ENCODE data around the gene RGL1.

DNA sequence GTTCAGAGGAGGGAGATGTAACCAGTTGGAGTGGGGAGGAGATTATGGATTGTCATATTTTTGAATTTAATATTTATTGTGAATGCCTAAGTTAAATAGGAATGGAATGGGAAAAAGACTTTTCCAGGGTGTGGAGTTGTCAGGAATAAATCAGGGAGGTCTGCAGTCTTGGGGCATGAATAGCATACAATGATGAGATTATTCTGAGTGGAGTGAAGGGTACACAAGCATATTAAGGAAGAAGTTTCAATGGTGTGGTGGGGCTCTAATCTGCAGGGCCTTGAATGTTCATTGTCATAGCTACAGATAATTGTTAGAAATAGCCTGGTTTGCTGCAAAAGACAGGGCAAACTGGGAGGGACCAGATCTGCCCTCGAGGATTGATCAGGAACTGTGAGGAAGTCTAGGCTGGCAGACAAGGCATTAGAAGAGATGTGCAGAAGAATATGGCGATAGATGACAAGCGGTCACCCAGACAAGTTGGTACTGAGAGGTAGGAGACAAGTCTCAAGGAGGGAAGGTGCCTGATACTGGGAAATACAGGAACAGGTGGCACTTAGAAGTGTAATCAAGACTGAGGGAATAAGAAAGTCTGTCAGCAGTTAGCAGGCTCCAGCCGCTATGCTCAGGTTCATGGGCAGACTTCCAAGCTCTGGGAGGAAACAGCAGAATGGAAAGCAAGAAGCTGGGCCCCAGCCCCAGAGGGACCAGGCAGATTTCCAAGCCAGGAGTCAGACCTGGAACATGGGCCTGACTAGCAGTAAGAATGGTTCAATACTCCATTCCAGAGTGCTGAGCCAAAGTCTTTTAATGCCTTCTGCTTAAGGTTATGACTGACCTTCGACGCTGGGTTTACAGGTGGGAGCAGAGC is 20.9 kb upstream of the RGL1 start:
- TF ChIP-seq CTCF (IDR thresholded peaks at IDR 0.05) (no peak), SIN3A (IDR thresholded peaks at IDR 0.05; ENCODE audit: borderline replicate concordance, insufficient read depth, low read depth, low read length) (no peak), POLR2AphosphoS5 (IDR thresholded peaks at IDR 0.05; ENCODE audit: low read depth, low read length) (no peak), TCF7L2 (IDR thresholded peaks at IDR 0.05; ENCODE audit: low read depth, low read length) (no peak)
